ENCODE results near the gene FGD4. TPM values are rescaled to one million over a fixed set of nuclear protein-coding genes. Genes with fewer than 3 reads are reported as not detected.
A peak's percentile ranks its signal among the peaks of the same experiment; 100 is the strongest.

FGD4 gene
- total RNA-seq, 6 donors from 2014 or later: 44.0 to 78.6 (median 55.5) TPM

DNA sequence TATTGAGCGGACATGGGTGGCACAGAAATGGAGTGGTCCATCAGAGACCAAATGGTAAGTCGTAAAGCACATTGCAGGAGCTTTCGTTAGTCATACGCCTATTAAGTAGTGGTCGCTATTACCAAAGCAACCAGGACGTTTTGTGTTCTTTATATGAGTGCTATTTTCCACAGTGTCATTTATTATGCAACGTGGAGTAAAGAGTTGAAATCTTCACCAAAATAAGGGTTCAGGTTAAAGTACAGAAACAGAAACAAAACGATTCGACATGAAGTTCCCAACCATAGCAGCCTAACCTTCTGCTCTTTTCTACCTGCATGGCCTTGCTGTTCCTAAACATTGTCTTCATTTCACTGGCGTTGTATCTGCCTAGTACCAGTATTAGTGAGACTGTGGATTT is 20.1 kb upstream of the FGD4 start:
- Histone ChIP-seq H3K4me1 (no peaks in the 10 kb centered on the region), H3K27ac (no peak overlapping the region), H3K4me3 (no peak overlapping the region), H3K36me3 (no peaks in the 10 kb centered on the region), H3K9me3 (no peaks in the 10 kb centered on the region), H3K27me3 (no peaks in the 10 kb centered on the region)
- TF ChIP-seq CTCF (IDR thresholded peaks at IDR 0.05) (no peak), POLR2AphosphoS5 (IDR thresholded peaks at IDR 0.05) (no peak)
- 87 to 89% methylated on average over 10 of the region's 10 CpGs for WGBS, 2 donors
- DNase-seq (no peak), ATAC-seq (ENCODE audit: low FRiP score in 2 of 2) (no peak)

GRCh38 chr12:32379667-32380066 is 19.7 kb upstream of the FGD4 start:
- H3K4me1 ChIP-seq: no peaks in the 10 kb centered on the region
- H3K27ac ChIP-seq: no peak overlapping the region
- no peaks in the 10 kb centered on the region for H3K27me3 ChIP-seq
- DNase-seq (no peak), ATAC-seq (ENCODE audit: low FRiP score in 2 of 2) (no peak)
- H3K36me3 ChIP-seq: no peaks in the 10 kb centered on the region
- H3K9me3 ChIP-seq: no peaks in the 10 kb centered on the region
- WGBS, 2 donors: 86 to 89% methylated on average over 8 of the region's 8 CpGs
- H3K4me3 ChIP-seq: no peak overlapping the region
- no peak for TF ChIP-seq CTCF (IDR thresholded peaks at IDR 0.05)
- no peak for TF ChIP-seq EP300 (IDR thresholded peaks at IDR 0.05)
- TF ChIP-seq POLR2A (IDR thresholded peaks at IDR 0.05): no peak
- no peak for TF ChIP-seq POLR2AphosphoS5 (IDR thresholded peaks at IDR 0.05)

GRCh38 chr12:32382226-32382625 is 17.1 kb upstream of the FGD4 start:
- no peak for TF ChIP-seq CTCF (IDR thresholded peaks at IDR 0.05)
- no peak for TF ChIP-seq POLR2A (IDR thresholded peaks at IDR 0.05)
- TF ChIP-seq POLR2AphosphoS5 (IDR thresholded peaks at IDR 0.05): no peak
- TF ChIP-seq EP300 (IDR thresholded peaks at IDR 0.05): no peak
- no peaks in the 10 kb centered on the region for H3K27me3 ChIP-seq
- no peaks in the 10 kb centered on the region for H3K4me1 ChIP-seq
- H3K36me3 ChIP-seq: no peaks in the 10 kb centered on the region
- 93 to 95% methylated on average over 2 of the region's 2 CpGs for WGBS, 2 donors
- H3K9me3 ChIP-seq: no peaks in the 10 kb centered on the region
- DNase-seq (no peak), ATAC-seq (ENCODE audit: low FRiP score in 2 of 2) (no peak)
- H3K27ac ChIP-seq: no peak overlapping the region
- H3K4me3 ChIP-seq: no peak overlapping the region

GRCh38 chr12:32390572-32391219 is 8.7 kb upstream of the FGD4 start:
- TF ChIP-seq POLR2A (IDR thresholded peaks at IDR 0.05): peak in 1 of 4 donors; percentile 25
- TF ChIP-seq CTCF (IDR thresholded peaks at IDR 0.05): no peak
- peak in 1 of 2 donors; percentile 75 for ATAC-seq (ENCODE audit: low FRiP score in 2 of 2)
- Histone ChIP-seq H3K4me3 (peak overlapping the region in 3 of 4 donors; percentile 34 to 50 (median 50)), H3K36me3 (no peaks in the 10 kb centered on the region), H3K27ac (peak overlapping the region in 1 of 4 donors; percentile 48), H3K4me1 (peaks cover 0 to 9% (median 0%) of the 10 kb centered on the region in 4 donors), H3K27me3 (no peaks in the 10 kb centered on the region), H3K9me3 (no peaks in the 10 kb centered on the region)
- 66 to 68% methylated on average over 18 to 35 of the region's 47 CpGs for WGBS, 2 donors
- DNase-seq: peak; percentile 55 to 90

DNA sequence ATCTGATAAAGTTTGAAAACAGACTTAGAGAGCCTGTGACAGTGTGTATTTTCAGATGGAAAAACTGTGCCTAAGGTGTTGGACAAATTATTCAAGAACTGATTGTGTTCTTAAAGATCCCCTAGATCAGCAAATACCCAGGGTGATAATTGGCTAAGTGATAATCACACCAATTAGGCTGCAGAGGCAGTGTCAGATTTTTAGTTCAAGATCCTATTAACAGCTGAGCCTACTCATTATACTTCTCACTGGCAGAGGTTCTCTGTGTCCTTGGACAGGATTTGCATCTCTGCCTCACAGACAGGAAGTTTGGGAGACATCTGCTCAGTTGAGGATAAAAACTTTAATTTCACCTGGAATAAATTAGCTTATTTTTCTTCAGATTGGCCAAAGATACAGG is 4.3 kb upstream of the FGD4 start:
- Histone ChIP-seq H3K4me3 (no peak overlapping the region), H3K27ac (no peak overlapping the region), H3K9me3 (no peaks in the 10 kb centered on the region), H3K27me3 (peaks cover 0 to 4% (median 0%) of the 10 kb centered on the region in 4 donors), H3K36me3 (no peaks in the 10 kb centered on the region), H3K4me1 (peaks cover 5 to 21% (median 10%) of the 10 kb centered on the region in 4 donors)
- TF ChIP-seq EP300 (IDR thresholded peaks at IDR 0.05) (no peak), CTCF (IDR thresholded peaks at IDR 0.05) (no peak), POLR2AphosphoS5 (IDR thresholded peaks at IDR 0.05) (no peak), POLR2A (IDR thresholded peaks at IDR 0.05) (no peak)
- ATAC-seq (ENCODE audit: low FRiP score in 2 of 2): no peak
- no peak for DNase-seq
